K562 (cell line): ENCODE results near the gene CCT5. TPM values are rescaled to one million over a fixed set of nuclear protein-coding genes. Genes with fewer than 3 reads are reported as not detected.
A peak's percentile ranks its signal among the peaks of the same experiment; 100 is the strongest.

Source experiments
- ATF2 ChIP-seq: sonication (generic); formaldehyde crosslinking; IDR thresholded peaks from 2 replicates; pipeline ENCODE4 v1.8.1; 2022; ENCODE audit warnings: missing genetic modification reagents
- CBX3 ChIP-seq, 2 experiments: IDR thresholded peaks; 1 replicate in 1 of 2; 2 replicates in 1 of 2; pipeline ENCODE4 v1.6.1; 2012; ENCODE audit warnings: inconsistent platforms in 2 of 2, low read length in 2 of 2, borderline replicate concordance in 1 of 2, control low read depth in 1 of 2
- CREB1 ChIP-seq, 2 experiments: sonication (generic) in 1 of 2; formaldehyde crosslinking in 1 of 2; IDR thresholded peaks; 2 replicates each; pipeline versions ENCODE4 v1.6.1 to v1.8.0; 2012 to 2022; ENCODE audit warnings: inconsistent platforms in 1 of 2, mild to moderate bottlenecking in 1 of 2, missing genetic modification reagents in 1 of 2, moderate library complexity in 1 of 2
- DDX20 ChIP-seq: fragments of 450-650 bp; IDR thresholded peaks from 2 replicates; pipeline ENCODE4 v1.6.1; 2016; ENCODE audit warnings: missing genetic modification characterization, low read depth, mild to moderate bottlenecking, missing compliant biosample characterization, moderate library complexity
- E2F3 ChIP-seq: fragments of 250-450 bp; sonication (Bioruptor Pico); IDR thresholded peaks from 2 replicates; pipeline ENCODE4 v1.4.0; 2020; ENCODE audit warnings: mild to moderate bottlenecking
- ELF1 ChIP-seq: fragments of 200-800 bp; sonication (Bioruptor generic); IDR thresholded peaks from 2 replicates; pipeline ENCODE4 v1.6.1; 2016; ENCODE audit warnings: missing genetic modification characterization, missing compliant biosample characterization
- FOS ChIP-seq: IDR thresholded peaks from 3 replicates; pipeline ENCODE4 v1.6.1; 2011; ENCODE audit not compliant: insufficient read length; ENCODE audit errors: extremely low read depth
- KLF6 ChIP-seq: fragments of 250-450 bp; sonication (Bioruptor Pico); IDR thresholded peaks from 2 replicates; pipeline ENCODE4 v1.4.0; 2020; ENCODE audit warnings: mild to moderate bottlenecking, moderate library complexity, borderline replicate concordance
- MBD2 ChIP-seq: sonication (generic); IDR thresholded peaks from 2 replicates; pipeline ENCODE4 v1.6.1; 2016; ENCODE audit warnings: low read depth, borderline replicate concordance
- NCOA4 ChIP-seq: fragments of 450-650 bp; IDR thresholded peaks from 2 replicates; pipeline ENCODE4 v1.6.1; 2018; ENCODE audit warnings: mild to moderate bottlenecking; ENCODE audit not compliant: partially characterized antibody
- PTTG1 ChIP-seq: fragments of 450-650 bp; IDR thresholded peaks from 2 replicates; pipeline ENCODE4 v1.6.1; 2016; ENCODE audit warnings: low read depth, mild to moderate bottlenecking, missing genetic modification characterization, missing compliant biosample characterization
- RAD21 ChIP-seq, 2 experiments: fragments of 250-450 bp in 1 of 2; fragments of 450-650 bp in 1 of 2; sonication (Bioruptor Pico) in 1 of 2; formaldehyde crosslinking in 1 of 2; IDR thresholded peaks in 1 of 2; conservative IDR thresholded peaks in 1 of 2; 2 replicates each; pipeline versions ENCODE4 v1.4.0 to v1.8.0; 2020 to 2022; ENCODE audit warnings: mild to moderate bottlenecking in 2 of 2, moderate library complexity in 1 of 2
- RBM22 ChIP-seq: fragments of 200-400 bp; formaldehyde crosslinking; IDR thresholded peaks from 2 replicates; pipeline ENCODE4 v1.6.1; 2018; ENCODE audit warnings: low read length, low read depth; ENCODE audit not compliant: poor library complexity, severe bottlenecking
- RBM25 ChIP-seq: fragments of 200-400 bp; formaldehyde crosslinking; IDR thresholded peaks from 2 replicates; pipeline ENCODE4 v1.6.1; 2018; ENCODE audit warnings: low read length, low read depth, moderate library complexity; ENCODE audit not compliant: severe bottlenecking
- SAFB2 ChIP-seq: fragments of 200-400 bp; formaldehyde crosslinking; IDR thresholded peaks from 2 replicates; pipeline ENCODE4 v1.6.1; 2018; ENCODE audit warnings: borderline replicate concordance, low read length, low read depth, moderate library complexity; ENCODE audit not compliant: severe bottlenecking
- ZC3H8 ChIP-seq: fragments of 450-650 bp; IDR thresholded peaks from 2 replicates; pipeline ENCODE4 v1.6.1; 2017
- ZNF253 ChIP-seq: fragments of 250-450 bp; sonication (Bioruptor Pico); conservative IDR thresholded peaks from 2 replicates; pipeline ENCODE4 v1.6.1; 2021; ENCODE audit warnings: mild to moderate bottlenecking
- ZNF280B ChIP-seq: fragments of 250-450 bp; sonication (Bioruptor Pico); IDR thresholded peaks from 2 replicates; pipeline ENCODE4 v1.5.1; 2021; ENCODE audit warnings: mild to moderate bottlenecking
- ZNF316 ChIP-seq: fragments of 450-650 bp; IDR thresholded peaks from 2 replicates; pipeline ENCODE4 v1.6.1; 2016
- polyA plus RNA-seq, 8 experiments: library from polyadenylated mRNA; depleted of rRNA in 4 of 8; stranded (reverse) in 5 of 8; unstranded in 3 of 8; fragments of >200 nt; fragmentation: Nextera tagmentation in 2 of 8; fragmentation: Illumina TruSeq in 1 of 8; extraction: Ambion mirVana in 2 of 8; extraction: Trizol in 1 of 8; gene quantifications; 2 replicates each; pipeline versions ENCODE4 v1.2.1 to v1.2.3, GENCODE V29; 2011 to 2014; ENCODE audit warnings: inconsistent platforms in 1 of 8, missing spikeins in 1 of 8
- total RNA-seq, 7 experiments: library from RNA; depleted of rRNA in 6 of 7; stranded (reverse); fragments of >200 nt in 6 of 7; fragmentation: Illumina TruSeq in 2 of 7; extraction: Trizol in 2 of 7; gene quantifications; 2 replicates each; pipeline versions ENCODE4 v1.2.1 to v1.2.3, GENCODE V29; 2011 to 2021; ENCODE audit warnings: low replicate concordance in 1 of 7
- TF ChIP-seq, protein P1 (sequence below): fragments of 450-650 bp; formaldehyde crosslinking; IDR thresholded peaks from 2 replicates; pipeline ENCODE4 v1.4.0; 2022; ENCODE audit warnings: missing genetic modification characterization

Gene CCT5
- total and polyA plus RNA-seq, 9 of the 15 experiments (the other 6 are each of a cell fraction or from before 2014, with no cell fraction given): 782 to 1,606 (median 1,153) TPM

GRCh38 chr5:10307206-10308148, 57.4 kb downstream of the CCT5 start, which contains the start of gene CMBL (continued):
- no peak for TF ChIP-seq ELF1 (tag)
- TF ChIP-seq ZNF316: peak; percentile 14; the same call in 1 of the 2 replicates
- TF ChIP-seq MBD2: no peak
- TF ChIP-seq FOS: no peak
- TF ChIP-seq CREB1 (IDR thresholded peaks at IDR 0.05): peak; percentile 49; the same call in 1 of the 2 replicates
- TF ChIP-seq CREB1 (CRISPR knock-in tag; IDR thresholded peaks at IDR 0.05): peak; percentile 70
- TF ChIP-seq NCOA4: no peak
- no peak for TF ChIP-seq ZNF253 (CRISPR knock-in tag)
- TF ChIP-seq, protein P1, sequence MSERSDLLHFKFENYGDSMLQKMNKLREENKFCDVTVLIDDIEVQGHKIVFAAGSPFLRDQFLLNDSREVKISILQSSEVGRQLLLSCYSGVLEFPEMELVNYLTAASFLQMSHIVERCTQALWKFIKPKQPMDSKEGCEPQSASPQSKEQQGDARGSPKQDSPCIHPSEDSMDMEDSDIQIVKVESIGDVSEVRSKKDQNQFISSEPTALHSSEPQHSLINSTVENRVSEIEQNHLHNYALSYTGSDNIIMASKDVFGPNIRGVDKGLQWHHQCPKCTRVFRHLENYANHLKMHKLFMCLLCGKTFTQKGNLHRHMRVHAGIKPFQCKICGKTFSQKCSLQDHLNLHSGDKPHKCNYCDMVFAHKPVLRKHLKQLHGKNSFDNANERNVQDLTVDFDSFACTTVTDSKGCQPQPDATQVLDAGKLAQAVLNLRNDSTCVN (CRISPR knock-in tag): 0 out of 2 replicates have a peak, but pooled peaks have one; percentile 18
- no peak for TF ChIP-seq PTTG1
- TF ChIP-seq ATF2 (CRISPR knock-in tag): no peak
- TF ChIP-seq RBM25: peak; percentile 55
- TF ChIP-seq RBM22: no peak
- TF ChIP-seq DDX20 (tag): no peak
- TF ChIP-seq CBX3 (IDR thresholded peaks at IDR 0.05; ENCODE audit: borderline replicate concordance in 1 of 2, low read length in 2 of 2): no peak; a peak in 1 of 3 replicates
- no peak for TF ChIP-seq KLF6
- TF ChIP-seq RAD21 (CRISPR knock-in tag; conservative IDR thresholded peaks at IDR 0.05 in 1 of 2, IDR thresholded peaks at IDR 0.05 in 1 of 2): peak in 1 of 2 experiments; percentile 11; a peak in 1 of 4 replicates
- TF ChIP-seq ZNF280B (CRISPR knock-in tag): no peak
- TF ChIP-seq SAFB2: no peak
- no peak for TF ChIP-seq ZC3H8
- 0 out of 2 replicates have a peak, but pooled peaks have one; percentile 37 for TF ChIP-seq E2F3 (CRISPR knock-in tag)
